Hepatocyte (in vitro differentiated cells): ENCODE results near the gene GNG12.

Experiments used
- EZH2 ChIP-seq: fragments of 200-600 bp; sonication (generic); IDR thresholded peaks from 2 replicates; pipeline ENCODE4 v1.6.1; 2016; ENCODE audit warnings: antibody characterized with exemption, mild to moderate bottlenecking, borderline replicate concordance
- TF ChIP-seq, protein P1 (sequence below): fragments of 200-600 bp; sonication (generic); IDR thresholded peaks from 2 replicates; pipeline ENCODE4 v1.5.1; 2016; ENCODE audit warnings: antibody characterized with exemption, mild to moderate bottlenecking; ENCODE audit not compliant: poor library complexity

DNA sequence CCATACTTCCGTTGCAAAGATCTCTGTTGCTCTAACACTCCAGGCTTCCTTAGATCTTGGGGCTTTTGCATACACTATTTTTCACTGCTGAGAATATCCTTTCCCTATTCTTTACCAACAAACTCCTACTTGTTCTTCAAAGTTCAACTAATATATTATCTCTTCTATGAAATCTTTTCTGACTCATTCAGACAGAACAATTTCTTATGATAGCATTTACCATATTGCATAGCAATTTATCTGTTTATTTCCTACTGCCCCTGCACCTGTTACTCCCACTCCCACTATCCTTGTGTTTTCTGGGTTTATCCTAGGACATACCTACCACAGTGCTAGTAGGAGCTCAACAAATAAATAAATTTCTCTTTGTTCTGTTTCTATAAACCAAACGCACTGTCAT lies 137.3 kb downstream of the GNG12 start:
- TF ChIP-seq, protein P1, sequence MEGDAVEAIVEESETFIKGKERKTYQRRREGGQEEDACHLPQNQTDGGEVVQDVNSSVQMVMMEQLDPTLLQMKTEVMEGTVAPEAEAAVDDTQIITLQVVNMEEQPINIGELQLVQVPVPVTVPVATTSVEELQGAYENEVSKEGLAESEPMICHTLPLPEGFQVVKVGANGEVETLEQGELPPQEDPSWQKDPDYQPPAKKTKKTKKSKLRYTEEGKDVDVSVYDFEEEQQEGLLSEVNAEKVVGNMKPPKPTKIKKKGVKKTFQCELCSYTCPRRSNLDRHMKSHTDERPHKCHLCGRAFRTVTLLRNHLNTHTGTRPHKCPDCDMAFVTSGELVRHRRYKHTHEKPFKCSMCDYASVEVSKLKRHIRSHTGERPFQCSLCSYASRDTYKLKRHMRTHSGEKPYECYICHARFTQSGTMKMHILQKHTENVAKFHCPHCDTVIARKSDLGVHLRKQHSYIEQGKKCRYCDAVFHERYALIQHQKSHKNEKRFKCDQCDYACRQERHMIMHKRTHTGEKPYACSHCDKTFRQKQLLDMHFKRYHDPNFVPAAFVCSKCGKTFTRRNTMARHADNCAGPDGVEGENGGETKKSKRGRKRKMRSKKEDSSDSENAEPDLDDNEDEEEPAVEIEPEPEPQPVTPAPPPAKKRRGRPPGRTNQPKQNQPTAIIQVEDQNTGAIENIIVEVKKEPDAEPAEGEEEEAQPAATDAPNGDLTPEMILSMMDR: no peak
- TF ChIP-seq EZH2: no peak
